A549 (cell line): ENCODE data around the gene ADD2.

Source experiments
- EP300 ChIP-seq, 2 experiments: fragments of >200 bp; sonication (Bioruptor Twin); formaldehyde crosslinking; IDR thresholded peaks; 2 replicates in 1 of 2; 3 replicates in 1 of 2; pipeline ENCODE4 v1.6.1; 2016 to 2017
- JUN ChIP-seq, 2 experiments: fragments of >200 bp; sonication (Bioruptor Twin); formaldehyde crosslinking; IDR thresholded peaks; 2 replicates in 1 of 2; 3 replicates in 1 of 2; pipeline ENCODE4 v1.6.1; 2016 to 2017
- RFX5 ChIP-seq: fragments of 450-650 bp; IDR thresholded peaks from 2 replicates; pipeline ENCODE4 v1.7.1; 2014; ENCODE audit warnings: antibody characterized with exemption, mild to moderate bottlenecking, moderate library complexity
- RNF2 ChIP-seq: fragments of 200-600 bp; sonication (generic); IDR thresholded peaks from 2 replicates; pipeline ENCODE4 v1.6.1; 2016; ENCODE audit warnings: low read depth, mild to moderate bottlenecking, antibody characterized with exemption, moderate library complexity, borderline replicate concordance
- TF ChIP-seq, protein P1 (sequence below): fragments of >200 bp; sonication (Bioruptor Twin); formaldehyde crosslinking; IDR thresholded peaks from 3 replicates; pipeline ENCODE4 v1.5.1; 2016
- TF ChIP-seq, protein P2 (sequence below): fragments of 450-650 bp; IDR thresholded peaks from 2 replicates; pipeline ENCODE4 v1.6.1; 2014; ENCODE audit warnings: antibody characterized with exemption

DNA sequence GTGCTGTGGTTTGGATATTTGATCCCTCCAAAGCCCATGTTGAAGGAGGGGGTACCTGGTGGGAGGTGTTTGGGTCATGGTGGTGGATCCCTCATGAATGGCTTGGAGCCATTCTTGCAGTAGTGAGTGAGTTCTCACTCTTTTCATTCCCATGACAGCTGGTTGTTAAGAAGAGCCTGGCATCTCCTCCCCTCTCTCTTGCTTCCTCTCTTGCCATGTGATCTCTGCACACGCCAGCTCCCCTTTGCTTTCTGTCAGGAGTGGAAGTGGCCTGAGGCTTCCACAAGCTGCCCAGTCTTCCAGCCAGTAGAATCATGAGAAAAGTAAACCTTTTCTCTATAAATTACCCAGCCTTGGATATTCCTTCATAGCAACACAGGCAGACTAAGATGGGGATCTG, 8.6 kb downstream of the ADD2 start:
- TF ChIP-seq, protein P1, sequence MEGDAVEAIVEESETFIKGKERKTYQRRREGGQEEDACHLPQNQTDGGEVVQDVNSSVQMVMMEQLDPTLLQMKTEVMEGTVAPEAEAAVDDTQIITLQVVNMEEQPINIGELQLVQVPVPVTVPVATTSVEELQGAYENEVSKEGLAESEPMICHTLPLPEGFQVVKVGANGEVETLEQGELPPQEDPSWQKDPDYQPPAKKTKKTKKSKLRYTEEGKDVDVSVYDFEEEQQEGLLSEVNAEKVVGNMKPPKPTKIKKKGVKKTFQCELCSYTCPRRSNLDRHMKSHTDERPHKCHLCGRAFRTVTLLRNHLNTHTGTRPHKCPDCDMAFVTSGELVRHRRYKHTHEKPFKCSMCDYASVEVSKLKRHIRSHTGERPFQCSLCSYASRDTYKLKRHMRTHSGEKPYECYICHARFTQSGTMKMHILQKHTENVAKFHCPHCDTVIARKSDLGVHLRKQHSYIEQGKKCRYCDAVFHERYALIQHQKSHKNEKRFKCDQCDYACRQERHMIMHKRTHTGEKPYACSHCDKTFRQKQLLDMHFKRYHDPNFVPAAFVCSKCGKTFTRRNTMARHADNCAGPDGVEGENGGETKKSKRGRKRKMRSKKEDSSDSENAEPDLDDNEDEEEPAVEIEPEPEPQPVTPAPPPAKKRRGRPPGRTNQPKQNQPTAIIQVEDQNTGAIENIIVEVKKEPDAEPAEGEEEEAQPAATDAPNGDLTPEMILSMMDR, result no peak
- TF ChIP-seq JUN (IDR thresholded peaks at IDR 0.05), result no peak
- no peak for TF ChIP-seq RNF2
- TF ChIP-seq EP300 (IDR thresholded peaks at IDR 0.05), result no peak
- no peak for TF ChIP-seq RFX5
- TF ChIP-seq, protein P2, sequence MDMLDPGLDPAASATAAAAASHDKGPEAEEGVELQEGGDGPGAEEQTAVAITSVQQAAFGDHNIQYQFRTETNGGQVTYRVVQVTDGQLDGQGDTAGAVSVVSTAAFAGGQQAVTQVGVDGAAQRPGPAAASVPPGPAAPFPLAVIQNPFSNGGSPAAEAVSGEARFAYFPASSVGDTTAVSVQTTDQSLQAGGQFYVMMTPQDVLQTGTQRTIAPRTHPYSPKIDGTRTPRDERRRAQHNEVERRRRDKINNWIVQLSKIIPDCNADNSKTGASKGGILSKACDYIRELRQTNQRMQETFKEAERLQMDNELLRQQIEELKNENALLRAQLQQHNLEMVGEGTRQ, result no peak
